CD14-positive monocyte (primary cell): Measurements from ENCODE around the gene CACNA1H. TPM values are rescaled to one million over a fixed set of nuclear protein-coding genes. Genes with fewer than 3 reads are reported as not detected.

Experiments
- DNase-seq, 3 donors: peaks; one replicate each; pipeline ENCODE4 v3.0.0-alpha.2; 2011 to 2022
- H2AFZ ChIP-seq: 2 replicates; pipeline ENCODE4 v1.6.0; 2012; ENCODE audit warnings: mild to moderate bottlenecking, low read depth, low read length, inconsistent platforms; ENCODE audit not compliant: insufficient read depth, poor library complexity, severe bottlenecking
- H3K27ac ChIP-seq, 2 donors: 1 replicate in 1 of 2; 2 replicates in 1 of 2; pipeline ENCODE4 v1.5.1; 2012 to 2013; ENCODE audit warnings: low read length in 2 of 2, control low read depth in 1 of 2, inconsistent platforms in 1 of 2, low read depth in 1 of 2, mild to moderate bottlenecking in 1 of 2
- H3K27me3 ChIP-seq, 2 donors: one replicate each; pipeline versions ENCODE4 v1.6.0 to v1.6.1; 2011 to 2013; ENCODE audit warnings: low read length in 2 of 2; ENCODE audit not compliant: control insufficient read depth in 2 of 2, insufficient read depth in 2 of 2
- H3K36me3 ChIP-seq, 2 donors: replicated peaks in 1 of 2; 1 replicate in 1 of 2; 2 replicates in 1 of 2; pipeline versions ENCODE4 v1.5.1 to v1.6.1; 2012 to 2013; ENCODE audit warnings: low read length in 2 of 2, control low read depth in 1 of 2, inconsistent platforms in 1 of 2, mild to moderate bottlenecking in 1 of 2; ENCODE audit not compliant: insufficient read depth in 2 of 2, control insufficient read depth in 1 of 2
- H3K4me1 ChIP-seq, 2 donors: 1 replicate in 1 of 2; 2 replicates in 1 of 2; pipeline versions ENCODE4 v1.5.1 to v1.6.1; 2012 to 2013; ENCODE audit warnings: low read length in 2 of 2, control low read depth in 1 of 2, inconsistent platforms in 1 of 2, mild to moderate bottlenecking in 1 of 2, moderate library complexity in 1 of 2; ENCODE audit not compliant: insufficient read depth in 2 of 2, control insufficient read depth in 1 of 2
- H3K4me2 ChIP-seq: replicated peaks from 2 replicates; pipeline ENCODE3; 2012; ENCODE audit warnings: low read length, moderate library complexity, mild to moderate bottlenecking; ENCODE audit not compliant: poor library complexity, severe bottlenecking; ENCODE audit errors: extremely low read depth
- H3K4me3 ChIP-seq, 3 experiments: fragments of 200-600 bp in 1 of 3; sonication (generic) in 1 of 3; replicated peaks in 1 of 3; 1 replicate in 2 of 3; 2 replicates in 1 of 3; pipeline ENCODE4 v1.5.1; 2011 to 2013; ENCODE audit warnings: low read length in 3 of 3, mild to moderate bottlenecking in 3 of 3, control low read depth in 2 of 3, low read depth in 2 of 3, inconsistent platforms in 1 of 3, moderate library complexity in 1 of 3
- H3K79me2 ChIP-seq: 2 replicates; pipeline ENCODE4 v1.6.0; 2012; ENCODE audit warnings: mild to moderate bottlenecking, control low read depth, inconsistent platforms, low read length, moderate library complexity; ENCODE audit not compliant: insufficient read depth
- H3K9ac ChIP-seq: 2 replicates; pipeline ENCODE4 v1.6.0; 2017; ENCODE audit warnings: low read length, mild to moderate bottlenecking; ENCODE audit not compliant: insufficient read depth, poor library complexity, severe bottlenecking
- H3K9me3 ChIP-seq, 2 donors: replicated peaks in 1 of 2; 1 replicate in 1 of 2; 2 replicates in 1 of 2; pipeline versions ENCODE4 v1.5.1 to v1.6.1; 2012 to 2013; ENCODE audit warnings: low read length in 2 of 2, control low read depth in 1 of 2; ENCODE audit not compliant: control insufficient read depth in 1 of 2, insufficient read depth in 1 of 2
- H4K20me1 ChIP-seq: 2 replicates; pipeline ENCODE4 v1.6.0; 2012; ENCODE audit warnings: mild to moderate bottlenecking, low read length, control low read depth, moderate library complexity; ENCODE audit not compliant: insufficient read depth
- H3K27ac Mint-ChIP-seq, 7 donors: one replicate each; pipeline ENCODE4 v1.8.0; 2020; ENCODE audit warnings: mild to moderate bottlenecking in 7 of 7, mixed read lengths in 7 of 7, moderate library complexity in 6 of 7, inconsistent platforms in 2 of 7
- H3K27me3 Mint-ChIP-seq, 3 donors: one replicate each; pipeline ENCODE4 v1.8.0; 2021 to 2022; ENCODE audit warnings: low read depth in 3 of 3, mild to moderate bottlenecking in 3 of 3, mixed read lengths in 3 of 3, moderate library complexity in 3 of 3, inconsistent platforms in 1 of 3
- H3K36me3 Mint-ChIP-seq, 2 donors: one replicate each; pipeline ENCODE4 v1.8.0; 2020; ENCODE audit warnings: mixed read lengths in 2 of 2, inconsistent platforms in 1 of 2, mild to moderate bottlenecking in 1 of 2
- H3K4me1 Mint-ChIP-seq: one replicate; pipeline ENCODE4 v1.8.0; 2020; ENCODE audit warnings: mild to moderate bottlenecking, mixed read lengths
- H3K4me3 Mint-ChIP-seq, 2 donors: one replicate each; pipeline ENCODE4 v1.8.0; 2020; ENCODE audit warnings: mild to moderate bottlenecking in 2 of 2, mixed read lengths in 2 of 2, moderate library complexity in 1 of 2
- H3K9me3 Mint-ChIP-seq, 7 donors: one replicate each; pipeline ENCODE4 v1.8.0; 2020 to 2022; ENCODE audit warnings: mixed read lengths in 7 of 7, mild to moderate bottlenecking in 6 of 7, moderate library complexity in 6 of 7, inconsistent platforms in 2 of 7
- CTCF ChIP-seq: fragments of 200-600 bp; IDR thresholded peaks from one replicate; pipeline ENCODE4 v1.8.0; 2022; ENCODE audit warnings: antibody characterized with exemption, mild to moderate bottlenecking
- WGBS: methylation state at CpG from one replicate; pipeline ENCODE4 v1.1.5; 2013; ENCODE audit warnings: missing lambda C conversion rate; ENCODE audit not compliant: insufficient coverage; 5-methylcytosine and 5-hydroxymethylcytosine counted together
- intact Hi-C, 2 donors: fragments of 100-400 bp; cut with micrococcal nuclease; formaldehyde crosslinking; loops; one replicate each; pipeline versions ENCODE4 v1.15.0 to v1.15.1; 2023
- polyA plus RNA-seq, 3 donors: library from polyadenylated mRNA; depleted of rRNA in 1 of 3; unstranded in 2 of 3; stranded (reverse) in 1 of 3; fragments of 300-500 nt in 2 of 3; fragments of >200 nt in 1 of 3; fragmentation: Illumina TruSeq in 2 of 3; gene quantifications; 1 replicate in 2 of 3; 2 replicates in 1 of 3; pipeline ENCODE4 v1.2.3, GENCODE V29; 2012 to 2021

Gene CACNA1H
- polyA plus RNA-seq, 3 donors, result not detected

DNA sequence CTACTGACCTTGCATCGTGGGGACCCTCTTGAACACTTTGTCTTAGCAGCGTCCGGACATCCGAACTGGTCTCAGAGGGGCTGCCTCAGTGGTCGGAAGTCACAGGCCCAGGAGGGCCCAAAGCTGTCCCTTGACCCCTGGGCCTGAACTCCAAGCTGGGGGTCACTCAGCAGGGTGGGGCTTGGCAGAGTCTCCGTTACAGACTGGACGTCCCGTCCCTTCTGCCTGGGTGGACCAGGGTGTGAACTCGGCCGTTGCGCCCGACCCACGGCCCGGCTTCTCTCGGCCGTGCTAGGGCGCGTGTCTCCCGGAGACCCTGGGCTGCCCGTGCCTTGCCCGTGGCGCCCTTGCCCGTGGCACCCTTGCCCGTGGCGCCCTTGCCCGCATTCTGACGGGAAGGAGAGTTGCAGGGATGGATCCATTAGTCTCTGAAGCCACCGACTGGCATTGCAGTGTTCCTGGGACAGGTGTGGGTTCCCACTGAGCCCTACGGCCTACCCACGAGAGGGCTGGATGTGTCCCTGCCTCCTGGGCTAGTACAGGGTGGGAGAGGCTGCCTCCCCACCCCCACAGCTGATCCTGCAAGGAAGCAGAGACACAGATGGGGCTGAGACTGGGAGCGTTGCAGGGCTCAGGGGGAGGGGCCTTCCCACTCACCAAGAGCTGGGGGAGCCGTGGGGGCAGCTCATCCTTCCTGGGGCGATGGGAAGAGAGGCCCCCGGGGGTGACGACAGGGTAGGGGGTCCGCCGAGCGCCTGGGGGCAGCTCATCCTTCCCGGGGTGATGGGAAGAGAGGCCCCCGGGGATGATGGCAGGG lies 4.9 kb downstream of the CACNA1H start:
- whole genome bisulfite sequencing, result 94% methylated on average over 30 of the region's 40 CpGs
- no peak overlapping the region for H3K27ac ChIP-seq
- H3K4me3 ChIP-seq, result no peak overlapping the region
- no peak overlapping the region for H2AFZ ChIP-seq
- H3K27me3 ChIP-seq, result peaks cover 3 to 17% of the 10 kb centered on the region in 2 donors
- no peak overlapping the region for H3K4me3 Mint-ChIP-seq
- H4K20me1 ChIP-seq, result no peaks in the 10 kb centered on the region
- no peak for DNase-seq
- no peak overlapping the region for H3K27ac Mint-ChIP-seq
- peaks cover 12 to 46% (median 30%) of the 10 kb centered on the region in 3 donors for H3K27me3 Mint-ChIP-seq
- no peak overlapping the region for H3K4me2 ChIP-seq
- H3K9me3 Mint-ChIP-seq, result peaks cover 0 to 2% (median 0%) of the 10 kb centered on the region in 7 donors
- H3K79me2 ChIP-seq, result no peaks in the 10 kb centered on the region
- no peaks in the 10 kb centered on the region for H3K4me1 Mint-ChIP-seq
- no peak overlapping the region for H3K9ac ChIP-seq
- no peak for TF ChIP-seq CTCF
- intact Hi-C loops, result no loop called here
- H3K36me3 Mint-ChIP-seq, result no peaks in the 10 kb centered on the region
- H3K4me1 ChIP-seq, result no peaks in the 10 kb centered on the region
- no peaks in the 10 kb centered on the region for H3K36me3 ChIP-seq
- H3K9me3 ChIP-seq, result no peaks in the 10 kb centered on the region

DNA sequence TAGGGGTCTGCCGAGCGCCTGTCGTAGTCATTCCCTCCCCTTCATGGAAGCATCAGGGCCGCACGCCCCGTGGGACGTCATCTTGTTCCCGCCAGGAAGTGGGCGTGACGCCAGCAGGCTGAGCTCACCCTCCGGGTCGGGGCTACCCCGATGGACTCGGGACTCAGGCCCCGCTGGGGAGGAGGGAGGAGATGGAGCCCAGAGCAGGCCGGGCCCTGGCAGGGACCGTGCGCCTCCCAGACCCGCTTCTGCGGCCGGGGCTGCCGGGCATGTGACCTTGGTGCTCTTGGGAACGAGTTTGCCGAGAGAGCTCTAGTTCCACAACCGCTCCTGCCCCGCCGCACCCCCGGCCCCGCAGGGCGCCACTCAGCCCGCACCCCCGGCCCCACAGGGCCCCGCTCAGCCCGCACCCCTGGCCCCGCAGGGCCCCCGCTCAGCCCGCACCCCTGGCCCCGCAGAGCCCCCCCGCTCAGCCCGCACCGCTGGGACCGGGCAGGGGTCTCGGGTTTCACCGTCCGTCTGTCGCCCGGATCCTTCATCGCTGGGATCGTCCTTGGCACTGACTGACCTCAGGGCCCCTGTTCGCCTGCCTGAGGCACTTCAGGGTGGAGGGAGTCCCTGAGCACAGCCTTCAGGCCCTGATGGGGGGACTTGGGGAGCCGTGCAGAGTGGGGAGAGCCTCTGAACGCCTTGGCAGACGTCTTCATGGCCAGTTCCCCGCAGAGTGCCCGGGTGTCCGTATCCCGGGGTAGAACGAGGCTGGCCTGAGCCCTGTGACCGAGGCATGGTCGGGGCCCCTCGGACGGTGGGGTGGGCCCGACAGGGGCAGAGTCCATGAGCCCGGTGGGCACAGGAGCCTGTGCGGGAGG lies 5.8 kb downstream of the CACNA1H start:
- no peaks in the 10 kb centered on the region for H3K36me3 Mint-ChIP-seq
- no peak for DNase-seq
- H3K9ac ChIP-seq, result no peak overlapping the region
- H3K4me3 ChIP-seq, result no peak overlapping the region
- H3K27me3 ChIP-seq, result peaks cover 3 to 17% of the 10 kb centered on the region in 2 donors
- H3K9me3 ChIP-seq, result no peaks in the 10 kb centered on the region
- H3K27ac Mint-ChIP-seq, result no peak overlapping the region
- no peaks in the 10 kb centered on the region for H3K79me2 ChIP-seq
- H2AFZ ChIP-seq, result no peak overlapping the region
- H3K4me1 ChIP-seq, result no peaks in the 10 kb centered on the region
- no peaks in the 10 kb centered on the region for H3K4me1 Mint-ChIP-seq
- TF ChIP-seq CTCF, result no peak
- H3K4me3 Mint-ChIP-seq, result no peak overlapping the region
- H3K4me2 ChIP-seq, result no peak overlapping the region
- H3K27me3 Mint-ChIP-seq, result peaks cover 12 to 46% (median 30%) of the 10 kb centered on the region in 3 donors
- H3K27ac ChIP-seq, result no peak overlapping the region
- peaks cover 0 to 2% (median 0%) of the 10 kb centered on the region in 7 donors for H3K9me3 Mint-ChIP-seq
- H4K20me1 ChIP-seq, result no peaks in the 10 kb centered on the region
- no peaks in the 10 kb centered on the region for H3K36me3 ChIP-seq
- 63% methylated on average over 53 of the region's 65 CpGs for WGBS
- intact Hi-C loops, result no loop called here
